GM19043 (cell line): ENCODE data around the gene FYCO1.

Experiments
- ATAC-seq: cut with Tn5 transposase; IDR thresholded peaks from one replicate; pipeline ENCODE4 v1.9.1; 2021; ENCODE audit warnings: low read depth; ENCODE audit not compliant: unreplicated experiment

Gene FYCO1

DNA sequence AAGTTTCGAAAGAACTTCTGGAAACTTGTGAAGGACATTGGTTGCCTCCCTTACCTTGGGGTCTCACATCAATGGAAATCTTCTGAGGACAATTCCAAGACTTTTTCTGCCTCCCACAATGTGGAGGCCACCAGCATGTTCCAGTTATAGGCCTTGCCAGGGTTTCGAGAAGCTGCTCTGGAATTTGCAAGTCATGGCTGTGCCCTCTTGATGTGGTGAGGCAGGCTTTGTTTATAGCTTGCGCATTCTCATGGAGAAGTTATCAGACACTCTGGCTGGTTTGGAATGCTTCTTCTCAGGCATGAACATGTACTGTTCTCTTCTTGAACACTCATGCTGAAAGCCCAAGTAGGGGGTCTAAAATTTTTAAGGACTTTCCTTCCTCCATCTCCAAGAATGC lies 48.3 kb downstream of the FYCO1 start:
- ATAC-seq, result no peak

DNA sequence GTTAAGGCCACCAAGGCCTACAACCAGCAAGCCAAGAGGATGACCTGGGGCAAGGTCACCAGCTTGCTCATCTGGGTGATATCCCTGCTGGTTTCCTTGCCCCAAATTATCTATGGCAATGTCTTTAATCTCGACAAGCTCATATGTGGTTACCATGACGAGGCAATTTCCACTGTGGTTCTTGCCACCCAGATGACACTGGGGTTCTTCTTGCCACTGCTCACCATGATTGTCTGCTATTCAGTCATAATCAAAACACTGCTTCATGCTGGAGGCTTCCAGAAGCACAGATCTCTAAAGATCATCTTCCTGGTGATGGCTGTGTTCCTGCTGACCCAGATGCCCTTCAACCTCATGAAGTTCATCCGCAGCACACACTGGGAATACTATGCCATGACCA lies 48.7 kb downstream of the FYCO1 start:
- ATAC-seq, result no peak

DNA sequence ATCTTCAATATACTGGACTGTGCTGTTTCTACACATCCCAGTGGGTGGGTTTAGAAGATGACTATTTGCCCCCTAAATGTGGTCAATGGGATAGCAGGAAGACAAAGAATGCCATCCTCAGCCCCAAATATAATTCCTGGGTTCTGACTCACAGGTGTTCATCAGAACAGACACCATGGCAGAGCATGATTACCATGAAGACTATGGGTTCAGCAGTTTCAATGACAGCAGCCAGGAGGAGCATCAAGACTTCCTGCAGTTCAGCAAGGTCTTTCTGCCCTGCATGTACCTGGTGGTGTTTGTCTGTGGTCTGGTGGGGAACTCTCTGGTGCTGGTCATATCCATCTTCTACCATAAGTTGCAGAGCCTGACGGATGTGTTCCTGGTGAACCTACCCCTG lies 49.3 kb downstream of the FYCO1 start:
- ATAC-seq, result no peak

DNA sequence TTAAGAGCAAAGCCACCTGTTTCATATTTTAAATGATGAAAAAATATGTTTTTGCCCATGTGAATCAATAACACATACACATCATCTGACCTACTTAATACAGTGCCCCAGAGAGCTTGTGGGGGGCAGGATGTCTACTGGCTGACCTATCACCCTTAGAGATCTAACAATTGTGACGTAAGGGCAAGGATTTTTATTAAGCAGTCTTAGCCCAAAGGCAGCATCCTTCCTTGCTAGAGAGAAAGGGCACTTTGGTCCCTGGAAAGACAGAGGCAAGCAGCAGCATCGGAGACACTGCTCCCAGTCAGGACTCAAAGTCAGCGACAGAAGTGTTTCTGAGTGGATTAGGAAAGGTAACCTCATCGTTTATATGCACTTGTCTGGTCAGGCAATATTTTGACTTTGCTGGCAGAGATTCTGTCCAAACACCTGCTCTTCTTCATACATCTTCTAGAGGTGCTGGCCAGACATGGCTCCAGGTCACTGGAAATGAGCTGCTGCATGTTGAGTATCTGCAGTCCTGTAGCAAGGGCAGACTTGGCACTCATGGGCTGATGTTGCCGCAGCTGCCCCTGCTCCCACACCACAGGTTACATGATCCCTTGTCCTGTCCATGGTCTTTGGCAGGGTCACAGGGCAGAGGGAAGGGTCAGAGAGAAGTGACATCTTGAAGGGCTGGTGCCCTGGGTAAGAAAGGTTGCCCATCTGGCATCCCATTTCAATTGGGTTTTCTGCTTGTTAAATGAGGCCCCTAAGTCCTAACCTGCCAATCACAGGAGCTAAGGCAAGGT lies 50.6 kb downstream of the FYCO1 start:
- no peak for ATAC-seq

DNA sequence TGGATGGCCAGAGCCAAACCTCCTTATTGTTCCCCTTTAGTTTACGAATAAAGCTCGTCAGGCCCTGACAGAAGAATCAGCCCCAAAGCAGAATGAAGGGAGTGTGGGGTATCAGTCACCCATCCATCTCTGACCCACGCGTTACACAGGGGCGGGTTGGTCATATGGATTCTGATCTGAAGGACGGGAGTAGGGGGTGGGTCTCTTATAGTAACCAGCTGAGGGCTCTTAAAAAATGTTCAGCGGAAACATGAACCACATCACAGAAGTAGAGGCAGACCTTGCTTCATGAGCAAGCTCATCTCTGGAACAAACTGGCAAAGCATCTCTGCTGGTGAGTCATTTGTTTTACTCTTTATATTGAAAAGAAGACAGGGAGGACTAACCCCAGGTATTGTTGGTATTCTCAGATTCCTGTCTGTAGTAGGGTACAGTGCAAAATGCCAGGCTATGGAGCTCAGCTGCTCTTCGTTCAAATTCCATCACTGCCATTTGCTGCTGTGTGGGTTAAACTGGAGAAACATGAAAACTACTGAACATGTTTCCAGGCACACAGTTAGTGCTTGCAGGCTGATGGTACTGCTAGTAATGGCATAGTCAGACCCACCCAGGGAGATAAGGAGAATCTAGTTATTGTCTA lies 52.3 kb downstream of the FYCO1 start, which contains the start of gene CXCR6:
Gene CXCR6 (plus strand): TSS at position 258 of the 640 bp plus-strand sequence. CDS start 3,018 bp downstream, outside the sequence.
- ATAC-seq, result no peak

DNA sequence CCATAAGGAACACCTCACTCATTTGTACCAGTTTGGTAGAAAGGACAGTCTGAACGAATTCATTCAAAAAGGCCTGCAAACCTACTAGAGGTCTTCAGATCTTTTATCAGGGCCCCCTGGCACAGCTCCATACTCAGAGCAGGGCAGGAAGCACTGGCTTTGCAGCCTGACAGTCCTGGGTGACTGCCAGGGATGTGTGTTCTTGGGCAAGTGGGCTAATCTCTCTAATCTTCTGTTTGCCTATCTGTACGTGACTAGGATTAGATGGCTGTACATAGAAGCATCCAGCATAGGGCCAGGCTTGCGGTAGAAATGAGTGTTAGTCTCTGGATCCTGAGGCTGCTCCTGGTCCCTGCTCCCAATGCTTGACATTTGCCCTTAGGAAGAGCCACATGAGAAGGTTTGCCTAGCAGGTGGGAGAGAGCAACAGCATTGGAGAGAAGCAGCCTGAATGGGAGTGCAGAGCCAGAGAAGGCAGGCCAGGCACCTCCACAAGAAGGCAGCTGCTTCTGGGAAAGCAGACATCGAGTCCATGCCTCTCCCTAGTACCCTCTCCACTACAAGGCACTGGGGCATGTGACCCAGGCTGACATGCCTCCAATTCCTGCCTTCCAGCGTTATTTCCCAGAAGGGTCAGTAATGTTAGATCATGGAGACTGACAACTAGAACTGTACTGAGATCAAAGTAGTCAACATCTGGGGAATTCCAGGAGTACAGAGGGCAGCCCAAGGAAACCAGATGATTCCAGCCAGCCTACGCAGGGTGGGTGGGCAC lies 53.4 kb downstream of the FYCO1 start:
- ATAC-seq, result no peak

DNA sequence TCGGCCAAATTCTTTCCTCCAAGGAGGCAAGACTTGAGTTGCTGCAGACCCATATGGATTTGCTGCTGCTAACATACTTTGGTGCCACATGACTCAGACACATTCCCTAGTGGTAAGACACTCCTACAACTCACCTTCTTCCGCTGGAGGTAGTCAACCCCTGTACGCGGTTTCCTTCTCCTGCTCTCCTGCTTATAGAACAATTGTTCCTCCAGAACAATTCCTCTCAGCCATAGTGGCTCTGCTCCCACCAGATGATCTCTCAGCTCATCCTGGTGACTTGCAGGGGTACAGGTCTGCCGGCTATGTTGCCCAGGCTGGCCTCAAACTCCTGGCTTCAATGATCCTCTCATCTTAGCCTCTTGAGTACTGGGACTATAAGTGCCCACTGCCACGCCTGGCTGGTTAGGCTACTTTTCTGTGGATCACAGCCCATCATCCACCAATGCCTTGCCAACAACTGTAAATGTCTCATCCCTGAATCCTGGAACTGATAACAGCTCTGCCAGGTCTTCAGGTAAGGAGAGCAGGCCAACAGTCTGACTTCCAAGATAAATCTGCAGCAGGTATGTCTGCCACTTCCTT lies 54.8 kb downstream of the FYCO1 start:
- no peak for ATAC-seq

DNA sequence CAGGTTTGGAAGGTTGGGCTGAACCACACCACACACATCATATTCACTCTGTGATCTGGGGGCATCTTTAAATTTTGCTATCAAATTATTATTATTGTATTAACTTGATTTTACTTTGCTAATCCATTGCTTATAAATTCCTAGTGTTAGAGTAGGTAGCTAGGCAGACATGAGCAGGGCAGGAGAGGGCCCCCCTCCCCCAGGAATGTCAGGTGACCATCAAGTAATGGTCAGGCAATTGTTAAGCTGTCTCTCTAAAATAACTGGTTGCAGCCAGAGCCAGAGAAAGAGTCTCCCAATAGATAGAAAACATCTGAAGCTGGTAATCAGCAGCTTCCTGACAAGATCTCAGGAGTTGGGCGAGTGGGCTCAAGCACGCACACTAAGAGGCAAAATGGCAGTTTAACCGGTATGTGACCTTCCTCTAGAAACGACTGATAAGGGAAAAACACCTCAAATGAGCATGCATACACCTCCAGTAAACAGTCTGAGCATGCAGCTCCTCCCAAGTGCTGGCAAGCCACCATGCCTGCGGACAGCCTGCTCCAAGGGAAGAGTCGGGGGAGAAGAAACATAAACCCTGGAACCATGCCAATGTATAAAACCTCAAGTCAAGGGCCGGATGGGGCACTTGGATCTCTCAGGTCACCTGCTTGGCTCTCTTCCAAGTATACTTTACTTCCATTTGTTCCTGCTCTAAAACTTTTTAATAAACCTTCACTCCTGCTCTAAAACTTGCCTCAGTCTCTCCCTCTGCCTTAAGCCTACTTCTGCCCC lies 55.4 kb downstream of the FYCO1 start:
- ATAC-seq, result no peak

DNA sequence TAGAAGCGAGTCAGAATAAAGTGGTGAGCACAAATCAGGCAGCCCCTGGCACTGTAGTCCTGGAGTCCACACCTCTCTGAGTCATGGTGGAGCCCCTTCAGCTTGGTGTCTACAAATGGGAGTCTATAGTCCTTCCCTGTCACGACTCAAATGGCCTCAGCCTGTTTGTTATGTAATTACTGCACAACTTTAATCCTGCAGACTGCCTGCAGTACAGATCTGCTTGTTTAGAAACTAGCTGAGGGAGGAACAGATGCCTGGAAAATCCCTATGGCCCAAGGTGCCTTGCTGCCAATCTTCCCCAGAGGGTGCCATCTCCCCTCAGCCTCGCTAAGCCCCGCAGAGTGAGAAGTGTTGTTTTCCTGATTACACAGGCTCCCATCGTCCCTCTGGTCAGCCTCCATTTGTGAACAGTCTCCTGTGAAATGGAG lies 56.3 kb downstream of the FYCO1 start:
- ATAC-seq, result no peak

DNA sequence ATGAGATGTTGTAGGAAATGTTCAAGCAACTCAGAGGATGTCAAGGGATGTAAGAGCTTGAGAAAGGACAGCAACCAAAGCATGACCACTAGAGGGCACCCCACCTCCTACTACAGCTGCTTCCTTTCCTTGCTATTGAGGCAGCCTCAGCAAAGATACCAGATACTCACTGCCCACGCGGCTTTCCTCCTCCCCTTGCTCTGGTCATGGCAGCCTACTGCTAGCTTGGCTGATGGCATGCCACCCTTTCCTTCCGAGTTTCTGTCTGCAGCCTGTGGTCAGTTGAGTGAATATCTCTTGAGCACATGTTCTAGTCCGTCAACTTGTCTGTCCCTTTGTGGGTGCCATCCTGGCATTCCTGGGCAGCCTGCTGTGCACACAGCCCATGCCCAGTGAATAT lies 56.8 kb downstream of the FYCO1 start:
- ATAC-seq, result no peak

DNA sequence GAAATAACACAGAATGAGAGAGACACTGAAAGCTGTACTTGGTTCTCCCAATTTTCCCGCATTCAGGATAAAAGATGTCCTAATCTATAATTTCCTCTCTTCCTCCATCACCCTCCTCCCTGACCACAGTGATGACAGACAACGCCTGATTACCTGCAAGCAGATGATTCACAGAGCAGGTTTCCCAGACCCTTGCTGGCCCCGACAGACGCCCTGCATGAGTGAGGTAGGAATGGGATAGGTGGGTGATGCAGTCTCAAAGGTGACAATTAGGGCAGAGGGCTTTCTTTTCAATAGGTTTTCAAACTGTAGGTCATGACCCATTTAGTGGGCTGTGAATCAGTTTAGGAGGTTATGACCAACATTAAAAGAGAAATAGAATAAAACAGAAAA lies 57.6 kb downstream of the FYCO1 start:
- no peak for ATAC-seq

DNA sequence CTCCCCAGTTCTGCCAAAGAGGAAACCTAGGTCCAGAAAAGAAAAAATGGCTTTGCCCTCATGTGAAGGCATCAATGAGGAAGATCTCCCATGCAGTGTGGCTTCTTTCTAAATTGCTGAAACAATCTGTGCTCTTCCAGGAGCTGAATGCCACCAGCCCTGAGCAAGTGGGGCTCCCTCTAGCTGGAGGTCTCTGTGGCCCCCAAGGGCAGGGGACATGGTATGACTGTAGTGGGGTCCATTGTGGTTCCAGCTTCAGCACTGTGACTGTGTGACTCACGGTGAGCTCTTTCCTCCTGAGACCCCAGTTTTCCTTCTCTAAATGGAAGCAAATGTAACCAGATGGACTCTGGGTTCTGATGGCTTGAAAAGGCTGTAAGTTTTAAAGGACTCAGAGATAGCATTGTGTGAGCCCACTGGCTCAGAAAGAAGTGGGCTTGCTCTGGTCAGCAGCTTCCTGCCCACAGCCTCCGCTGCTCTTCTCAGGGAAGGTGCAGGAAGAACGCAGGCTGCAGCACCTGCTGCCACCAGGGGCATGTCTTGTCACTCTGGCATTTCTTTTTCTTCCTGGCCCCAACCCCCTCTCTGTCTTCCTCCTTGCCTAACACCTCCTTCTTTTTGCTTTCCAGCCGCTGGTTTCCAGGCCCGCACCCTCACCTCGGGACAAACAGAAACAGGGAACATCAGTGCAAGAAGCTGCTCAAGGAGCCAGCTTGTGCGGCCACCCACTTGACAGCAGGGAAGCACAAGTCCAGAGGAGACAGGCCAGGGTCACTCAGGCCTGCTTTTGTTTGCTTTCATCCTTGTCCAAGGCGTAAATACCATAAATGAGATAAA lies 58.2 kb downstream of the FYCO1 start:
- ATAC-seq, result no peak

DNA sequence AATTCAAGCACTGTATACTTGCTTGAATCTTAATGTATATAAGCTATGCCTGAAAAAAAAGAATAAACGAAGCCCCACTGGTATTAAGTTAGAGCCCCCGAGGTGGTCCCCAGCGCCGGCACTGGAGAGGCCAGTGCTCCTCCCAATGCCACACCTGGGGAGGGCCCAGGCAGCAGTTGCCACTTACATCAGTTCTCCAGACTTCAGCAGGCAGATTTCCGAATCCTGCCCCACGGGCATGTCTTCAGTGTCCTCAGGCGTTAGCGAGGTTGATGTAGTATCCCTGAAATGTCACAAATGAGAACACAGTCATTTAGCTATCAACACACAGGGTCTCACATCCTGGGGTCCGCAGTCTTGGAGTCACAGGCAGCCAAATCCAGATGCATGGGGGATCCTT lies 59.4 kb downstream of the FYCO1 start:
- no peak for ATAC-seq

DNA sequence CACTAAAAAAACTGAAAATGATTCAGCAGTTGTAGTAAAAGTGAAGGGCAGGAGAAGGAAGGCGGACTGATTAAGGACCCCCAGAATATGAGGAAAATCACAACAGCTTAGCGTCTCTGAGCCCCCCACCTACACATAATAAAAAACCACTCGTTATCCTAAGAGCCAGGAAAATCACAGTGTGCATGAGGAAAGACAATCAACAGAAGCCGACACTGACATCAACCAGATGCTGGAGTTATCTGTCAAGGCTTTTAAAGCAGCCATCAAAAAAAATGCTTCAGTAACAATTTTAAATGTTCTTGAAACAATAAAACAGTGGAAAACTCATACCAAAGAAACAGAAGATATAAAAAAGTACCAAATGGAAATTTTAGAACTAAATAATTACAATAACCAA lies 62.0 kb downstream of the FYCO1 start:
- no peak for ATAC-seq

DNA sequence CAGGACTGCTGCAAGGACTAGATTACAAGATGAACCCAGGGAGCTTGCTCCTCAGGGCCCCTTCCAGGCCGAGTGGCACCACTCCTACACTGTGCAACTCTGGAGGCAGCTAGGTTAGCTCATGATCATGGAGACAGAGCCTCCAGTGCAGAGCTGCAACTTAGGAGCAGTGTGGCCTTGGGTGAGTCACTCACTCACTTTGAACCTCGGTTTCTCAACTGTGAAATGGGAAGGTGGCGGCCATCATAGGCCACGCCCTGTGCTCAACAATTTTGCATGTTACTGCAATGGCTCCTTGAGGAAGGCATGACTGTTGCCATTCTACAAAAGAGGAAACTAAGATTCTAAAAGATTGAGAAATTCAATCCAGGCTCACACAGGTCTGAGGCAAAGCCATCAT lies 63.5 kb downstream of the FYCO1 start:
- no peak for ATAC-seq

DNA sequence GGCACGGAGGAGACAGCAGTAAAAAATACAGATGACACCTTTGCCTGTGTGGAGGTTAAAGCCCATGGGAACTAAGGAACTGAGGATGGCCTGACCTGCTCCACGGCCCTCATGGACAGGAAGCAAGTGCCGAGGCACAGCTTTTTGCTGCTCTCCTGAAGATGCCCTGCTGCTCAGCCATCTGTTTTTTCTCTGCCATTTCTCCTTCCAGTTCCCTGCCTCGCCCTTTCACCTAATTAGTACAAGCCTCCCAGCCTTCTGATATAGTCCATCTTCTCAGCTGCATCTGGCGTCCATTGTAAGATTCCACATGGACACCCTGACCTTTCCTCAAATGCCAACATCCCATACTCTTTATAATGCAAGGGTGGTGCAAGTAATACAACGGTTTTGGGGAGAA lies 64.1 kb downstream of the FYCO1 start:
- no peak for ATAC-seq

DNA sequence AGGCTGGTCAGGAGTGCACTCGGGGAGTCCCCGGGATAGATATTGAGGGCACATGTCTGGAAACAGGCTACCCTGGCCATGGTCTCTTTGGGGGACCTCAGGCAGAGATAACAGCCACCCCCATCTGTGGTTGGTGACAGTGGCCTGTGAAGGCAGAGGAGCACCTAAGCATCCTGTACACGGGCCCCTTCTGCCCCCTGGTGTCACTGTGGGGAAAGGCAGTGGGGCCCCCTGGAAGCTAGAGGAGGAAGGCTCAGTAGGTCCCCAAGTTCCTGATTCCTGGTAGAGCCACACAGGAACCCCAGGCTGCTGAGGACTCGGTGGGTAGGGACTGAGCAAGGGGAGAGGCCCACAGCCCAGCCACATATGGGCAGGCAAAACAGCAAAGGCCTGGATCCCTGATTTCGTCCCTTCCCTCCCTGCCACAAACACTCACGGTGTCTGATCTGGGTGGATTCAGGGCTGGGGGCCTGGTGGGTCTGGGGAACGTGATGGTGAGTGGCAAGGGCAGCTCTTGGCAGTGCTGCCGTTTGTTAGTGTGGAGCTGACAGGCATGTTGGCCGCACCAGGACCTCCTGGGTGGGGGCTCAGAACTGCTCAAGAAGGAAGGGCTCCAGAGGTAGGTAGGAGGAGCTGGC lies 66.5 kb downstream of the FYCO1 start:
- ATAC-seq, result no peak

DNA sequence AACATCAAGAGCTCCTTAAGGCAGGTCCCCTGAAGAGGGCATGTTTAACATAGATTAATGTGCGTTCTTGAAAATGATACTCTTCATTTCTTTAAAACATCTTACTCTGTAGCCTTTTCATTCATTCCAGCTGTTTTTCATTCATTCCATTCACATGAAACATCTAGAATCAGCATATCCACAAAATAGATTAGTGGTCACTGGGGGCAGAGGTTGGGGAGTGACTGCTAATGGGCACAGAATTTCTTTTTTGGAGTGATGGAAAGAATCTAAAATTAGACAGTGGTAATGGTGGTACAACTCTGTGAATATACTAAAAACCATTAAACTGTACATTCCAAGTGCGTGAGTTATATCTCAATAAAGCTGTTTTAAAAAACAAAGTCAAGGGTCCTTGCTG lies 67.7 kb downstream of the FYCO1 start:
- ATAC-seq, result no peak

DNA sequence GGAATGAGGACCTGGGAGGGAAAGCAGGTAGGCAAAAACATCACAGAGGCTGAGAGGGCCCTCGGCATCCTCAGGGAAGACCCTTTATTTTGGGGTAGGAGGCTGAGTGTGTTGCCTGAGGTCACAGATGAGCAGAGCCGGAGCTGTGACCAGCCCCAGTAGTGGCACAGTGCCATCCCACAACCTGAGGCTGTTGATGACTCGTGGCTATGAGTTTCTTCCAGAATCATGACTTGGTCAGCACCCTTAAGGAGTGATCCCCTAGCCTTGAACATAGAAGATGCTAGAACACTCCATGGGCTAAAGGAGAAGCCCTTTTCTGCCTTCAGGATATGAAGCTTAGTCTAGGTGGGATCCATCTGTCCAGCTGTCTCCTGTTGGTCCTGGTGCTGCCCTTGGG lies 71.9 kb downstream of the FYCO1 start:
- ATAC-seq, result no peak
